Activated CD8-positive, alpha-beta T cell treated with anti-CD3 and anti-CD28 coated beads, Interleukin-2, amount 10 ng/mL, durations not matched to agents 7 days and 5 days (primary cell): ENCODE data around the gene CTIF. TPM values are rescaled to one million over a fixed set of nuclear protein-coding genes. Genes with fewer than 3 reads are reported as not detected.

Experiments
- ATAC-seq: fragments of 150-1000 bp; cut with Tn5 transposase; one replicate; pipeline ENCODE4 v1.10.0; 2021; ENCODE audit warnings: moderate library complexity
- CTCF ChIA-PET: fragments of 350-600 bp; sonication (Branson Sonifier 250); formaldehyde crosslinking; loops from one replicate; lab custom pipeline; 2021; ENCODE audit warnings: antibody characterized with exemption; lab: Charles Lee
- POLR2A ChIA-PET: fragments of 350-600 bp; sonication (Branson Sonifier 250); formaldehyde crosslinking; loops from one replicate; lab custom pipeline; 2021; ENCODE audit warnings: antibody characterized with exemption; lab: Charles Lee
- DNase-seq: peaks from one replicate; pipeline ENCODE4 v3.0.0-alpha.2; 2020
- H3K27ac Mint-ChIP-seq: one replicate; pipeline ENCODE4 v1.8.0; 2021; ENCODE audit warnings: mild to moderate bottlenecking, mixed read lengths
- H3K27me3 Mint-ChIP-seq: one replicate; pipeline ENCODE4 v1.8.0; 2021; ENCODE audit warnings: low read depth, mixed read lengths
- H3K36me3 Mint-ChIP-seq: one replicate; pipeline ENCODE4 v1.8.0; 2021; ENCODE audit warnings: low read depth, mixed read lengths
- H3K4me1 Mint-ChIP-seq: one replicate; pipeline ENCODE4 v1.8.0; 2021; ENCODE audit warnings: low read depth, mixed read lengths
- H3K4me3 Mint-ChIP-seq: one replicate; pipeline ENCODE4 v1.8.0; 2021; ENCODE audit warnings: mild to moderate bottlenecking, mixed read lengths
- H3K9me3 Mint-ChIP-seq: one replicate; pipeline ENCODE4 v1.8.0; 2022; ENCODE audit warnings: mixed read lengths; ENCODE audit not compliant: insufficient read depth
- total RNA-seq, 2 experiments: library from RNA; stranded (reverse); gene quantifications; one replicate each; pipeline ENCODE4 v1.2.3, GENCODE V29; 2021

The CTIF gene
- total RNA-seq, 2 experiments from 2014 or later: 1.3 to 2.1 TPM

GRCh38 chr18:48545757-48546321 lies 7.0 kb downstream of the CTIF start:
- Mint-ChIP-seq H3K36me3 (no peaks in the 10 kb centered on the region), H3K4me1 (peaks cover 13% of the 10 kb centered on the region), H3K4me3 (no peak overlapping the region), H3K27ac (no peak overlapping the region), H3K27me3 (peaks cover 37% of the 10 kb centered on the region), H3K9me3 (no peaks in the 10 kb centered on the region)
- no peak for DNase-seq
- CTCF ChIA-PET: no interaction called here
- no peak for ATAC-seq
- POLR2A ChIA-PET: no interaction called here

- Mint-ChIP-seq H3K27me3 (peaks cover 35% of the 10 kb centered on the region), H3K4me3 (no peak overlapping the region), H3K36me3 (no peaks in the 10 kb centered on the region), H3K27ac (no peak overlapping the region), H3K9me3 (no peaks in the 10 kb centered on the region), H3K4me1 (peaks cover 13% of the 10 kb centered on the region)
- ChIA-PET CTCF (no interaction called here), POLR2A (no interaction called here)
- ATAC-seq (no peak), DNase-seq (no peak)
These were observed 7.6 kb downstream of the CTIF start for GRCh38 chr18:48546396-48546795.

- Mint-ChIP-seq H3K36me3 (no peaks in the 10 kb centered on the region), H3K27me3 (peaks cover 27% of the 10 kb centered on the region), H3K27ac (no peak overlapping the region), H3K9me3 (no peaks in the 10 kb centered on the region), H3K4me3 (no peak overlapping the region), H3K4me1 (peaks cover 13% of the 10 kb centered on the region)
- ChIA-PET CTCF (no interaction called here), POLR2A (no interaction called here)
- no peak for ATAC-seq
- no peak for DNase-seq
These were observed 8.7 kb downstream of the CTIF start for GRCh38 chr18:48547531-48547981.

GRCh38 chr18:48548011-48548771 lies 9.4 kb downstream of the CTIF start:
- no peak for ATAC-seq
- Mint-ChIP-seq H3K27me3 (peaks cover 21% of the 10 kb centered on the region), H3K36me3 (no peaks in the 10 kb centered on the region), H3K9me3 (no peaks in the 10 kb centered on the region), H3K27ac (no peak overlapping the region), H3K4me1 (peaks cover 7% of the 10 kb centered on the region), H3K4me3 (no peak overlapping the region)
- no peak for DNase-seq
- ChIA-PET CTCF (no interaction called here), POLR2A (no interaction called here)

- ChIA-PET CTCF (no interaction called here), POLR2A (no interaction called here)
- H3K27me3 Mint-ChIP-seq: peaks cover 18% of the 10 kb centered on the region
- no peak for DNase-seq
- no peaks in the 10 kb centered on the region for H3K36me3 Mint-ChIP-seq
- no peak overlapping the region for H3K4me3 Mint-ChIP-seq
- ATAC-seq: no peak
- no peaks in the 10 kb centered on the region for H3K9me3 Mint-ChIP-seq
- H3K27ac Mint-ChIP-seq: no peak overlapping the region
- no peaks in the 10 kb centered on the region for H3K4me1 Mint-ChIP-seq
These were observed 10.1 kb downstream of the CTIF start for GRCh38 chr18:48548921-48549320.

- ATAC-seq: no peak
These were observed 11.4 kb downstream of the CTIF start for GRCh38 chr18:48550101-48550729.

GRCh38 chr18:48551100-48551499 lies 12.3 kb downstream of the CTIF start:
- Mint-ChIP-seq H3K27me3 (peaks cover 10% of the 10 kb centered on the region), H3K36me3 (no peaks in the 10 kb centered on the region), H3K4me1 (no peaks in the 10 kb centered on the region), H3K9me3 (no peaks in the 10 kb centered on the region), H3K4me3 (no peak overlapping the region), H3K27ac (no peak overlapping the region)
- ATAC-seq (no peak), DNase-seq (no peak)
- ChIA-PET POLR2A (no interaction called here), CTCF (no interaction called here)

More at GRCh38 chr18:48550101-48550729, 11.4 kb downstream of the CTIF start:
- Mint-ChIP-seq H3K4me3 (no peak overlapping the region), H3K27me3 (peaks cover 11% of the 10 kb centered on the region), H3K4me1 (no peaks in the 10 kb centered on the region), H3K36me3 (no peaks in the 10 kb centered on the region), H3K9me3 (no peaks in the 10 kb centered on the region), H3K27ac (no peak overlapping the region)
- POLR2A ChIA-PET: no interaction called here
- CTCF ChIA-PET: no interaction called here
- DNase-seq: no peak

- peaks cover 7% of the 10 kb centered on the region for H3K27me3 Mint-ChIP-seq
- ChIA-PET POLR2A (no interaction called here), CTCF (no interaction called here)
- H3K4me1 Mint-ChIP-seq: no peaks in the 10 kb centered on the region
- no peak overlapping the region for H3K4me3 Mint-ChIP-seq
- no peak for ATAC-seq
- no peaks in the 10 kb centered on the region for H3K9me3 Mint-ChIP-seq
- DNase-seq: no peak
- H3K36me3 Mint-ChIP-seq: no peaks in the 10 kb centered on the region
- no peak overlapping the region for H3K27ac Mint-ChIP-seq
These were observed 13.3 kb downstream of the CTIF start for GRCh38 chr18:48552130-48552529.

- ChIA-PET POLR2A (no interaction called here), CTCF (no interaction called here)
- Mint-ChIP-seq H3K27ac (no peak overlapping the region), H3K27me3 (peaks cover 7% of the 10 kb centered on the region), H3K36me3 (no peaks in the 10 kb centered on the region), H3K4me3 (no peak overlapping the region), H3K4me1 (no peaks in the 10 kb centered on the region), H3K9me3 (no peaks in the 10 kb centered on the region)
- no peak for ATAC-seq
- DNase-seq: no peak
These were observed 14.4 kb downstream of the CTIF start for GRCh38 chr18:48553236-48553635.

GRCh38 chr18:48554610-48555400 lies 16.0 kb downstream of the CTIF start:
- H3K36me3 Mint-ChIP-seq: no peaks in the 10 kb centered on the region
- no peak overlapping the region for H3K4me3 Mint-ChIP-seq
- H3K27ac Mint-ChIP-seq: no peak overlapping the region
- no peaks in the 10 kb centered on the region for H3K9me3 Mint-ChIP-seq
- ChIA-PET POLR2A (no interaction called here), CTCF (interaction anchor here (0.6 kb wide), 1 partner anchor 186 kb away, joined by 3 read pairs; no protein-coding TSS in a partner anchor)
- H3K4me1 Mint-ChIP-seq: no peaks in the 10 kb centered on the region
- peaks cover 2% of the 10 kb centered on the region for H3K27me3 Mint-ChIP-seq
- DNase-seq: no peak
- no peak for ATAC-seq

- H3K36me3 Mint-ChIP-seq: no peaks in the 10 kb centered on the region
- ChIA-PET POLR2A (no interaction called here), CTCF (no interaction called here)
- no peak for ATAC-seq
- no peak overlapping the region for H3K4me3 Mint-ChIP-seq
- H3K4me1 Mint-ChIP-seq: no peaks in the 10 kb centered on the region
- DNase-seq: no peak
- H3K9me3 Mint-ChIP-seq: no peaks in the 10 kb centered on the region
- H3K27me3 Mint-ChIP-seq: peaks cover 2% of the 10 kb centered on the region
- H3K27ac Mint-ChIP-seq: no peak overlapping the region
These were observed 16.7 kb downstream of the CTIF start for GRCh38 chr18:48555465-48555995.
